ENCODE measurements around the gene LPCAT1.
"Not testable (repeated sequence)": the region's sequence is repeated elsewhere in the genome, so short reads cannot be mapped to it uniquely, and the experiment has no call there.

The LPCAT1 gene

DNA sequence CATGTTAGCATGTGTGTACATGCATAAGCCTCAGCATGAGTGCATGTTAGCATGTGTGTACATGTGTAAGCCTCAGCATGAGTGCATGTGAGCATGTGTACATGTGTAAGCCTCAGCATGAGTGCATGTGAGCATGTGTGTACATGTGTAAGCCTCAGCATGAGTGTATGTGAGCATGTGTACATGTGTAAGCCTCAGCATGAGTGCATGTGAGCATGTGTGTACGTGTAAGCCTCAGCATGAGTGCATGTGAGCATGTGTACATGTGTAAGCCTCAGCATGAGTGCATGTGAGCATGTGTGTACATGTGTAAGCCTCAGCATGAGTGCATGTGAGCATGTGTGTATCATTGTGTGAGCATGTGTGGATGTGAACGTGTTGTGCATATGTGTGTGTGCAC, 64.3 kb downstream of the LPCAT1 start:
- not testable (repeated sequence) for H3K4me3 Mint-ChIP-seq; ATAC-seq (ENCODE audit: low read depth); H3K27ac Mint-ChIP-seq; DNase-seq (ENCODE audit: low spot score in 2 of 2); H3K27me3 Mint-ChIP-seq; H3K9me3 Mint-ChIP-seq; H3K4me1 Mint-ChIP-seq
- peaks cover 22% of the 10 kb centered on the region for H3K36me3 Mint-ChIP-seq

- not testable (repeated sequence) for H3K27me3 Mint-ChIP-seq; H3K4me1 Mint-ChIP-seq; H3K27ac Mint-ChIP-seq; H3K9me3 Mint-ChIP-seq; DNase-seq (ENCODE audit: low spot score in 2 of 2); H3K4me3 Mint-ChIP-seq; ATAC-seq (ENCODE audit: low read depth)
- H3K36me3 Mint-ChIP-seq, result peaks cover 19% of the 10 kb centered on the region
Observed at GRCh38 chr5:1456110-1456881, 67.5 kb downstream of the LPCAT1 start.

DNA sequence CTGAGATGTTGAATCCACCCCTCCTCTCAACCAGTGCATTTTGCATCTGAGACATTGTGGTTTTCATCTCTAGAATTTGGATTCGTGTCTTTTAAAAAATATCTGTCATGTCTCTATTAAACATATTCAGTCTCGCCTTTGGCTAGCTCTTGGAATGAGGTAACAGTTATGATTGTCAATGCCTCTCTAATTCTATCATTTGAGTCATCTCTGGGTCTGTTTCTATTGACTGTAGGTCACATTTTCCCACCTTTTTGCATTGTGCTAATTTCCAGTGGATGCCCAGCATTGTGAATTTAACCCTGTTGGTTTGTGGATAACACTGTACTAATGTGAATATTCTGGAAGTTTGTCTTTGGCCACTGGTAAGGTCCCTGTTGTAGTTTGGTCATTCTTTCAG, 70.1 kb downstream of the LPCAT1 start:
- ATAC-seq (ENCODE audit: low read depth), result no peak
- Mint-ChIP-seq H3K36me3 (peaks cover 12% of the 10 kb centered on the region), H3K9me3 (peaks cover 5% of the 10 kb centered on the region), H3K4me1 (peaks cover 2% of the 10 kb centered on the region), H3K27ac (no peak overlapping the region), H3K27me3 (no peaks in the 10 kb centered on the region), H3K4me3 (no peak overlapping the region)
- DNase-seq (ENCODE audit: low spot score in 2 of 2), result no peak

- no peak overlapping the region for H3K4me3 Mint-ChIP-seq
- no peak for ATAC-seq (ENCODE audit: low read depth)
- no peak overlapping the region for H3K27ac Mint-ChIP-seq
- H3K4me1 Mint-ChIP-seq, result peaks cover 2% of the 10 kb centered on the region
- peaks cover 7% of the 10 kb centered on the region for H3K27me3 Mint-ChIP-seq
- no peak for DNase-seq (ENCODE audit: low spot score in 2 of 2)
- peaks cover 5% of the 10 kb centered on the region for H3K9me3 Mint-ChIP-seq
- H3K36me3 Mint-ChIP-seq, result peaks cover 5% of the 10 kb centered on the region
Observed at GRCh38 chr5:1449081-1449630, 74.6 kb downstream of the LPCAT1 start.

DNA sequence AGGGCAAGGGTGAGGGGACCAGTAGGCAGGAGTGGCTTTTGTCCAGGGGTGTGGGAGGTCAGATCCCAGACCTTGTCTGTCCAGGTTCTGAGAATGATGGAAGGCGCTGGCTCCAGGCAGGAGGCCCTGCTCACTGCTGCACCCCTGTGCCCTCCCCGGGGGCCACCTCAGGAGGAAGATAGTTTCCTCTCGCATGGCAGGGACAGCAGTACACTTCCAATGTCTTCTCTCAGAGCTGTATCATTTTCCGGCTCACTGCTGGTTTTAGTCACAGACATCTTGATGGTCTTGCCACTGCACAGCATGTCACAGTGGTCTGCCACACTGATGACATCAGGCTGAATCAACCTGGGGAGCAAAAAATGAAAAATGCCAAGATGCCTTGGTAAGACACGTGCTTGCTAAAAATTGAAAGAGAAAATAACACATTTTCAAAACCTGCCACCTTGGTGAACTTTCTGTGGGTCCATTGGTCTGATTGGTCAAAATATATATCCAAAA, 75.2 kb downstream of the LPCAT1 start:
- ATAC-seq (ENCODE audit: low read depth) (no peak), DNase-seq (ENCODE audit: low spot score in 2 of 2) (no peak)
- Mint-ChIP-seq H3K27me3 (peaks cover 12% of the 10 kb centered on the region), H3K4me3 (no peak overlapping the region), H3K36me3 (peaks cover 2% of the 10 kb centered on the region), H3K9me3 (peaks cover 2% of the 10 kb centered on the region), H3K27ac (no peak overlapping the region), H3K4me1 (peaks cover 5% of the 10 kb centered on the region)

GRCh38 chr5:1447671-1448361, 75.9 kb downstream of the LPCAT1 start:
- H3K27ac Mint-ChIP-seq, result no peak overlapping the region
- no peak for ATAC-seq (ENCODE audit: low read depth)
- no peaks in the 10 kb centered on the region for H3K36me3 Mint-ChIP-seq
- peaks cover 5% of the 10 kb centered on the region for H3K4me1 Mint-ChIP-seq
- no peak overlapping the region for H3K4me3 Mint-ChIP-seq
- no peaks in the 10 kb centered on the region for H3K9me3 Mint-ChIP-seq
- peaks cover 17% of the 10 kb centered on the region for H3K27me3 Mint-ChIP-seq
- DNase-seq (ENCODE audit: low spot score in 2 of 2), result no peak

- peaks cover 5% of the 10 kb centered on the region for H3K4me1 Mint-ChIP-seq
- H3K36me3 Mint-ChIP-seq, result no peaks in the 10 kb centered on the region
- ATAC-seq (ENCODE audit: low read depth), result no peak
- no peaks in the 10 kb centered on the region for H3K9me3 Mint-ChIP-seq
- H3K27me3 Mint-ChIP-seq, result peaks cover 21% of the 10 kb centered on the region
- no peak for DNase-seq (ENCODE audit: low spot score in 2 of 2)
- no peak overlapping the region for H3K4me3 Mint-ChIP-seq
- H3K27ac Mint-ChIP-seq, result peak overlapping the region; percentile 8
Observed at GRCh38 chr5:1446602-1447343, 77.0 kb downstream of the LPCAT1 start.

- peaks cover 5% of the 10 kb centered on the region for H3K4me1 Mint-ChIP-seq
- H3K36me3 Mint-ChIP-seq, result no peaks in the 10 kb centered on the region
- H3K27ac Mint-ChIP-seq, result no peak overlapping the region
- H3K9me3 Mint-ChIP-seq, result no peaks in the 10 kb centered on the region
- H3K27me3 Mint-ChIP-seq, result peaks cover 27% of the 10 kb centered on the region
- DNase-seq (ENCODE audit: low spot score in 2 of 2), result no peak
- H3K4me3 Mint-ChIP-seq, result peak overlapping the region; percentile 21
- no peak for ATAC-seq (ENCODE audit: low read depth)
Observed at GRCh38 chr5:1445689-1446601, 77.8 kb downstream of the LPCAT1 start.

GRCh38 chr5:1445313-1445688, 78.5 kb downstream of the LPCAT1 start, which contains the start of gene SLC6A3:
TSS of gene SLC6A3 (minus strand) at chr5:1445440. CDS start at chr5:1443197, 2,243 bp downstream.
- H3K36me3 Mint-ChIP-seq, result peaks cover under 1% of the 10 kb centered on the region
- H3K4me1 Mint-ChIP-seq, result peaks cover 5% of the 10 kb centered on the region
- H3K4me3 Mint-ChIP-seq, result peak within 1 kb of the TSS; percentile 36
- peaks cover 31% of the 10 kb centered on the region for H3K27me3 Mint-ChIP-seq
- peaks cover 2% of the 10 kb centered on the region for H3K9me3 Mint-ChIP-seq
- ATAC-seq (ENCODE audit: low read depth), result peak; percentile 22
- no peak within 1 kb of the TSS for H3K27ac Mint-ChIP-seq
- no peak for DNase-seq (ENCODE audit: low spot score in 2 of 2)

GRCh38 chr5:1444361-1445189, 79.2 kb downstream of the LPCAT1 start:
- H3K27ac Mint-ChIP-seq, result no peak overlapping the region
- peaks cover 6% of the 10 kb centered on the region for H3K9me3 Mint-ChIP-seq
- ATAC-seq (ENCODE audit: low read depth) (no peak), DNase-seq (ENCODE audit: low spot score in 2 of 2) (no peak)
- H3K36me3 Mint-ChIP-seq, result peaks cover 4% of the 10 kb centered on the region
- peaks cover 36% of the 10 kb centered on the region for H3K27me3 Mint-ChIP-seq
- H3K4me3 Mint-ChIP-seq, result peak overlapping the region; percentile 50
- H3K4me1 Mint-ChIP-seq, result peaks cover 5% of the 10 kb centered on the region

- DNase-seq (ENCODE audit: low spot score in 2 of 2), result no peak
Observed at GRCh38 chr5:1443991-1444360, 79.8 kb downstream of the LPCAT1 start.

GRCh38 chr5:1443171-1443570, 80.6 kb downstream of the LPCAT1 start:
- peaks cover 5% of the 10 kb centered on the region for H3K4me1 Mint-ChIP-seq
- H3K27me3 Mint-ChIP-seq, result peaks cover 39% of the 10 kb centered on the region
- DNase-seq (ENCODE audit: low spot score in 2 of 2) (no peak), ATAC-seq (ENCODE audit: low read depth) (no peak)
- H3K27ac Mint-ChIP-seq, result no peak overlapping the region
- peaks cover 4% of the 10 kb centered on the region for H3K36me3 Mint-ChIP-seq
- no peak overlapping the region for H3K4me3 Mint-ChIP-seq
- peaks cover 6% of the 10 kb centered on the region for H3K9me3 Mint-ChIP-seq

More at GRCh38 chr5:1443991-1444360, 79.8 kb downstream of the LPCAT1 start:
- Mint-ChIP-seq H3K4me1 (peaks cover 5% of the 10 kb centered on the region), H3K36me3 (peaks cover 4% of the 10 kb centered on the region), H3K4me3 (peak overlapping the region; percentile 50), H3K9me3 (peaks cover 6% of the 10 kb centered on the region), H3K27ac (no peak overlapping the region), H3K27me3 (peaks cover 37% of the 10 kb centered on the region)
- ATAC-seq (ENCODE audit: low read depth), result peak; percentile 29
